Measurements from ENCODE around the gene MAP2K1.
"Not testable (repeated sequence)": the region's sequence is repeated elsewhere in the genome, so short reads cannot be mapped to it uniquely, and the experiment has no call there.

GRCh38 chr15:66467162-66468040, 80.7 kb downstream of the MAP2K1 start:
- TF ChIP-seq CTCF (IDR thresholded peaks at IDR 0.05) = peak in 1 of 4 donors; percentile 8
- not testable (repeated sequence) for TF ChIP-seq POLR2A (IDR thresholded peaks at IDR 0.05)
